ENCODE results near the gene TAPBP. TPM values are rescaled to one million over a fixed set of nuclear protein-coding genes. Genes with fewer than 3 reads are reported as not detected.
"Not testable (repeated sequence)": the region's sequence is repeated elsewhere in the genome, so short reads cannot be mapped to it uniquely, and the experiment has no call there.

The TAPBP gene
- total RNA-seq = 20.2 and 22.3 TPM in 2 replicates
- long read RNA-seq, partial matches to known transcripts = 1 of 3 reads
- long read RNA-seq, other reads (novel, unspliced or antisense) = 0 of 3 reads

- Mint-ChIP-seq H3K4me1 (ENCODE audit: low read depth) (peaks cover 38% of the 10 kb centered on the region), H3K4me3 (ENCODE audit: low read depth) (peak within 1 kb of the TSS; percentile 85), H3K9me3 (ENCODE audit: low read depth) (no peaks in the 10 kb centered on the region), H3K27ac (peak within 1 kb of the TSS; percentile 88), H3K36me3 (ENCODE audit: insufficient read depth) (peaks cover 15% of the 10 kb centered on the region), H3K27me3 (peaks cover 3% of the 10 kb centered on the region)
- no peak for DNase-seq (ENCODE audit: low spot score, unreplicated experiment)
- no peak for TF ChIP-seq CTCF (IDR thresholded peaks at IDR 0.05; ENCODE audit: unreplicated experiment)
Measured at GRCh38 chr6:33313709-33314514, at the start of gene TAPBP. Gene TAPBP (minus strand): TSS chr6:33314078. CDS start chr6:33314041, 37 bp downstream.

- DNase-seq (ENCODE audit: low spot score, unreplicated experiment); H3K36me3 Mint-ChIP-seq (ENCODE audit: insufficient read depth); H3K9me3 Mint-ChIP-seq (ENCODE audit: low read depth); H3K27me3 Mint-ChIP-seq; H3K4me3 Mint-ChIP-seq (ENCODE audit: low read depth); H3K27ac Mint-ChIP-seq: not testable (repeated sequence)
- H3K4me1 Mint-ChIP-seq (ENCODE audit: low read depth) = peaks cover 18% of the 10 kb centered on the region
Measured at GRCh38 chr6:33363486-33363885, 49.6 kb upstream of the TAPBP start.

GRCh38 chr6:33359331-33359730 is 45.5 kb upstream of the TAPBP start:
- TF ChIP-seq CTCF (IDR thresholded peaks at IDR 0.05; ENCODE audit: unreplicated experiment) = no peak
- no peak for DNase-seq (ENCODE audit: low spot score, unreplicated experiment)
- Mint-ChIP-seq H3K27ac (no peak overlapping the region), H3K9me3 (ENCODE audit: low read depth) (peaks cover 4% of the 10 kb centered on the region), H3K27me3 (no peaks in the 10 kb centered on the region), H3K4me1 (ENCODE audit: low read depth) (peaks cover 24% of the 10 kb centered on the region), H3K36me3 (ENCODE audit: insufficient read depth) (no peaks in the 10 kb centered on the region), H3K4me3 (ENCODE audit: low read depth) (no peak overlapping the region)

- H3K4me3 Mint-ChIP-seq (ENCODE audit: low read depth); H3K27me3 Mint-ChIP-seq: not testable (repeated sequence)
- peak overlapping the region; percentile 92 for H3K27ac Mint-ChIP-seq
Measured at GRCh38 chr6:33357160-33357871, 43.4 kb upstream of the TAPBP start.

GRCh38 chr6:33356295-33356694 is 42.4 kb upstream of the TAPBP start:
- no peak for TF ChIP-seq CTCF (IDR thresholded peaks at IDR 0.05; ENCODE audit: unreplicated experiment)
- no peaks in the 10 kb centered on the region for H3K36me3 Mint-ChIP-seq (ENCODE audit: insufficient read depth)
- H3K4me1 Mint-ChIP-seq (ENCODE audit: low read depth) = peaks cover 8% of the 10 kb centered on the region
- no peak overlapping the region for H3K27ac Mint-ChIP-seq
- no peak for DNase-seq (ENCODE audit: low spot score, unreplicated experiment)
- H3K4me3 Mint-ChIP-seq (ENCODE audit: low read depth) = no peak overlapping the region
- H3K9me3 Mint-ChIP-seq (ENCODE audit: low read depth) = no peaks in the 10 kb centered on the region
- no peaks in the 10 kb centered on the region for H3K27me3 Mint-ChIP-seq

More at GRCh38 chr6:33357160-33357871, 43.4 kb upstream of the TAPBP start:
- peaks cover 17% of the 10 kb centered on the region for H3K4me1 Mint-ChIP-seq (ENCODE audit: low read depth)
- H3K9me3 Mint-ChIP-seq (ENCODE audit: low read depth); DNase-seq (ENCODE audit: low spot score, unreplicated experiment); H3K36me3 Mint-ChIP-seq (ENCODE audit: insufficient read depth): not testable (repeated sequence)

- H3K27me3 Mint-ChIP-seq; H3K9me3 Mint-ChIP-seq (ENCODE audit: low read depth); H3K36me3 Mint-ChIP-seq (ENCODE audit: insufficient read depth); H3K4me3 Mint-ChIP-seq (ENCODE audit: low read depth); DNase-seq (ENCODE audit: low spot score, unreplicated experiment); H3K4me1 Mint-ChIP-seq (ENCODE audit: low read depth): not testable (repeated sequence)
- H3K27ac Mint-ChIP-seq = peak overlapping the region; percentile 71
Measured at GRCh38 chr6:33355860-33356259, 42.0 kb upstream of the TAPBP start.
